HEK293 (cell line): ENCODE measurements around the gene CEPT1.

ENCODE experiments used
- AEBP2 ChIP-seq: fragments of 450-650 bp; formaldehyde crosslinking; IDR thresholded peaks from 2 replicates; pipeline ENCODE4 v1.5.1; 2016; ENCODE audit warnings: missing biosample characterization, missing genetic modification characterization, borderline replicate concordance
- ATF2 ChIP-seq: fragments of 450-650 bp; formaldehyde crosslinking; IDR thresholded peaks from 2 replicates; pipeline ENCODE4 v1.5.1; 2016; ENCODE audit warnings: missing biosample characterization, missing genetic modification characterization, low read depth
- CTCF ChIP-seq: fragments of 450-650 bp; formaldehyde crosslinking; IDR thresholded peaks from 2 replicates; pipeline ENCODE4 v1.5.1; 2016; ENCODE audit warnings: missing biosample characterization, missing genetic modification characterization
- MEIS1 ChIP-seq: sonication (generic); formaldehyde crosslinking; IDR thresholded peaks from 2 replicates; pipeline ENCODE4 v1.8.1; 2022; ENCODE audit warnings: missing genetic modification reagents, mild to moderate bottlenecking, borderline replicate concordance
- REST ChIP-seq: fragments of 450-650 bp; formaldehyde crosslinking; IDR thresholded peaks from 2 replicates; pipeline ENCODE4 v1.5.1; 2016; ENCODE audit warnings: missing biosample characterization, missing genetic modification characterization
- SETDB1 ChIP-seq: IDR thresholded peaks from one replicate; pipeline ENCODE4 v1.6.1; 2017; ENCODE audit warnings: mild to moderate bottlenecking, low read length, moderate library complexity, mixed read lengths; ENCODE audit not compliant: insufficient read length
- SP2 ChIP-seq: fragments of 450-650 bp; formaldehyde crosslinking; IDR thresholded peaks from 2 replicates; pipeline ENCODE4 v1.5.1; 2016; ENCODE audit warnings: missing biosample characterization, missing genetic modification characterization
- YY1 ChIP-seq: fragments of 450-650 bp; formaldehyde crosslinking; IDR thresholded peaks from 2 replicates; pipeline ENCODE4 v1.5.1; 2018; ENCODE audit warnings: missing biosample characterization, missing genetic modification characterization
- ZNF132 ChIP-seq: fragments of 450-650 bp; formaldehyde crosslinking; IDR thresholded peaks from 2 replicates; pipeline ENCODE4 v1.5.1; 2017; ENCODE audit warnings: missing biosample characterization, missing genetic modification characterization, borderline replicate concordance
- ZNF2 ChIP-seq: fragments of 450-650 bp; formaldehyde crosslinking; IDR thresholded peaks from 2 replicates; pipeline ENCODE4 v1.5.1; 2016; ENCODE audit warnings: missing biosample characterization, missing genetic modification characterization
- ZNF350 ChIP-seq: fragments of 450-650 bp; formaldehyde crosslinking; IDR thresholded peaks from 2 replicates; pipeline ENCODE4 v1.5.0; 2017; ENCODE audit warnings: missing biosample characterization, mild to moderate bottlenecking, missing genetic modification characterization
- ZNF561 ChIP-seq: fragments of 450-650 bp; IDR thresholded peaks from 2 replicates; pipeline ENCODE4 v1.5.1; 2018; ENCODE audit warnings: missing biosample characterization, missing genetic modification characterization, borderline replicate concordance
- ZNF830 ChIP-seq: fragments of 450-650 bp; IDR thresholded peaks from 2 replicates; pipeline ENCODE4 v1.5.0; 2018; ENCODE audit warnings: missing biosample characterization, missing genetic modification characterization, low read depth, mild to moderate bottlenecking, moderate library complexity
- TF ChIP-seq, protein P1 (sequence below): IDR thresholded peaks from 2 replicates; pipeline ENCODE4 v1.6.1; 2011; ENCODE audit warnings: mild to moderate bottlenecking, low read depth, low read length, borderline replicate concordance

- TF ChIP-seq CTCF (tag by site-specific recombination) (no peak), ZNF830 (no peak), ZNF2 (tag by site-specific recombination) (no peak), AEBP2 (tag by site-specific recombination) (no peak), ZNF350 (tag by site-specific recombination) (no peak), YY1 (tag by site-specific recombination) (no peak), ZNF132 (tag by site-specific recombination) (no peak), REST (no peak), SP2 (no peak), SETDB1 (no peak), ZNF561 (tag by site-specific recombination) (no peak), ATF2 (tag by site-specific recombination) (no peak), MEIS1 (CRISPR knock-in tag) (no peak)
- TF ChIP-seq, protein P1, sequence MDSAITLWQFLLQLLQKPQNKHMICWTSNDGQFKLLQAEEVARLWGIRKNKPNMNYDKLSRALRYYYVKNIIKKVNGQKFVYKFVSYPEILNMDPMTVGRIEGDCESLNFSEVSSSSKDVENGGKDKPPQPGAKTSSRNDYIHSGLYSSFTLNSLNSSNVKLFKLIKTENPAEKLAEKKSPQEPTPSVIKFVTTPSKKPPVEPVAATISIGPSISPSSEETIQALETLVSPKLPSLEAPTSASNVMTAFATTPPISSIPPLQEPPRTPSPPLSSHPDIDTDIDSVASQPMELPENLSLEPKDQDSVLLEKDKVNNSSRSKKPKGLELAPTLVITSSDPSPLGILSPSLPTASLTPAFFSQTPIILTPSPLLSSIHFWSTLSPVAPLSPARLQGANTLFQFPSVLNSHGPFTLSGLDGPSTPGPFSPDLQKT: no peak
Observed at GRCh38 chr1:111217183-111217910, 77.3 kb downstream of the CEPT1 start.
